H9 (cell line): ENCODE data around the gene USB1. TPM values are rescaled to one million over a fixed set of nuclear protein-coding genes. Genes with fewer than 3 reads are reported as not detected.
A peak's percentile ranks its signal among the peaks of the same experiment; 100 is the strongest.

Source experiments
- DNase-seq: peaks from one replicate; pipeline ENCODE4 v3.0.0-alpha.2; 2017
- H2AFZ ChIP-seq: one replicate; pipeline ENCODE4 v1.6.1; 2013; ENCODE audit warnings: mild to moderate bottlenecking, low read length, control low read depth, moderate library complexity
- H2AK5ac ChIP-seq: 2 replicates; pipeline ENCODE4 v1.6.1; 2013; ENCODE audit warnings: low read length, control low read depth, mixed read lengths; ENCODE audit not compliant: insufficient read length
- H2BK120ac ChIP-seq: one replicate; pipeline ENCODE4 v1.6.1; 2013; ENCODE audit warnings: low read depth, mild to moderate bottlenecking, low read length, control low read depth, inconsistent platforms; ENCODE audit not compliant: poor library complexity, severe bottlenecking
- H2BK12ac ChIP-seq: 2 replicates; pipeline ENCODE4 v1.6.1; 2013; ENCODE audit warnings: low read length, control low read depth, mixed read lengths, low read depth; ENCODE audit not compliant: insufficient read length
- H2BK15ac ChIP-seq: 2 replicates; pipeline ENCODE4 v1.6.1; 2013; ENCODE audit warnings: low read depth, low read length, control low read depth
- H2BK20ac ChIP-seq: one replicate; pipeline ENCODE4 v1.6.1; 2013; ENCODE audit warnings: low read depth, mild to moderate bottlenecking, low read length, control low read depth, inconsistent platforms; ENCODE audit not compliant: poor library complexity, severe bottlenecking
- H2BK5ac ChIP-seq: 2 replicates; pipeline ENCODE4 v1.6.1; 2013; ENCODE audit warnings: low read length, control low read depth, mixed read lengths; ENCODE audit not compliant: insufficient read length
- H3K14ac ChIP-seq: 2 replicates; pipeline ENCODE4 v1.6.1; 2013; ENCODE audit warnings: low read length, control low read depth; ENCODE audit not compliant: insufficient read depth
- H3K18ac ChIP-seq: 2 replicates; pipeline ENCODE4 v1.6.1; 2013; ENCODE audit warnings: low read depth, mild to moderate bottlenecking, mixed read lengths, low read length, control low read depth; ENCODE audit not compliant: insufficient read length
- H3K23ac ChIP-seq: 2 replicates; pipeline ENCODE4 v1.6.1; 2013; ENCODE audit warnings: low read length, control low read depth, mixed read lengths, low read depth; ENCODE audit not compliant: insufficient read length
- H3K23me2 ChIP-seq: 2 replicates; pipeline ENCODE4 v1.6.1; 2013; ENCODE audit warnings: low read depth, mild to moderate bottlenecking, mixed read lengths, low read length, control low read depth; ENCODE audit not compliant: insufficient read length, poor library complexity, severe bottlenecking
- H3K27ac ChIP-seq: 2 replicates; pipeline ENCODE4 v1.5.1; 2013; ENCODE audit warnings: low read length, control low read depth, mixed read lengths, low read depth; ENCODE audit not compliant: insufficient read length
- H3K27me3 ChIP-seq: 2 replicates; pipeline ENCODE4 v1.6.1; 2013; ENCODE audit warnings: low read length, control low read depth, inconsistent platforms; ENCODE audit not compliant: insufficient read depth
- H3K4ac ChIP-seq: 2 replicates; pipeline ENCODE4 v1.6.1; 2013; ENCODE audit warnings: low read depth, mild to moderate bottlenecking, control low read depth, inconsistent platforms, low read length, moderate library complexity
- H3K4me1 ChIP-seq: 2 replicates; pipeline ENCODE4 v1.6.1; 2013; ENCODE audit warnings: low read length, control low read depth, inconsistent platforms; ENCODE audit not compliant: insufficient read depth
- H3K4me2 ChIP-seq: 2 replicates; pipeline ENCODE4 v1.6.1; 2013; ENCODE audit warnings: low read length, control low read depth, mixed read lengths; ENCODE audit not compliant: insufficient read length, insufficient read depth
- H3K56ac ChIP-seq: 2 replicates; pipeline ENCODE4 v1.6.1; 2013; ENCODE audit warnings: low read depth, mild to moderate bottlenecking, mixed read lengths, low read length, control low read depth; ENCODE audit not compliant: insufficient read length
- H3K79me1 ChIP-seq: 2 replicates; pipeline ENCODE4 v1.6.1; 2013; ENCODE audit warnings: low read depth, mild to moderate bottlenecking, moderate library complexity, low read length, control low read depth, inconsistent platforms; ENCODE audit not compliant: insufficient read depth, poor library complexity, severe bottlenecking
- H3K79me2 ChIP-seq: 2 replicates; pipeline ENCODE4 v1.6.1; 2013; ENCODE audit warnings: low read length, control low read depth, inconsistent platforms; ENCODE audit not compliant: insufficient read depth
- H3K9ac ChIP-seq: 2 replicates; pipeline ENCODE4 v1.6.1; 2013; ENCODE audit warnings: low read length, control low read depth, mixed read lengths; ENCODE audit not compliant: insufficient read length; ENCODE audit errors: extremely low read depth
- H3K9me3 ChIP-seq: one replicate; pipeline ENCODE4 v1.6.1; 2013; ENCODE audit warnings: low read depth, low read length, inconsistent platforms; ENCODE audit not compliant: control insufficient read depth
- H3T11ph ChIP-seq: one replicate; pipeline ENCODE4 v1.6.1; 2013; ENCODE audit warnings: mild to moderate bottlenecking, low read length, control low read depth, inconsistent platforms
- H4K20me1 ChIP-seq: one replicate; pipeline ENCODE4 v1.6.1; 2013; ENCODE audit not compliant: control insufficient read depth, insufficient read length, insufficient read depth
- H4K5ac ChIP-seq: 2 replicates; pipeline ENCODE4 v1.6.1; 2013; ENCODE audit warnings: low read depth, mild to moderate bottlenecking, mixed read lengths, low read length, control low read depth; ENCODE audit not compliant: insufficient read length
- H4K8ac ChIP-seq: replicated peaks from 2 replicates; pipeline ENCODE4 v1.6.1; 2013; ENCODE audit warnings: low read length, control low read depth, mixed read lengths, low read depth; ENCODE audit not compliant: insufficient read length
- H4K91ac ChIP-seq: 2 replicates; pipeline ENCODE4 v1.6.1; 2013; ENCODE audit warnings: low read depth, mild to moderate bottlenecking, moderate library complexity, mixed read lengths, low read length, control low read depth; ENCODE audit not compliant: insufficient read length
- H3K27ac Mint-ChIP-seq, 3 experiments: 2 replicates in 2 of 3; 3 replicates in 1 of 3; pipeline ENCODE4 v1.8.0; 2020 to 2021; ENCODE audit warnings: mixed read lengths in 3 of 3, mild to moderate bottlenecking in 1 of 3, moderate library complexity in 1 of 3
- H3K27me3 Mint-ChIP-seq: 2 replicates; pipeline ENCODE4 v1.8.0; 2021; ENCODE audit warnings: low read depth, mild to moderate bottlenecking, moderate library complexity, mixed read lengths
- H3K36me3 Mint-ChIP-seq, 3 experiments: 2 replicates in 2 of 3; 3 replicates in 1 of 3; pipeline ENCODE4 v1.8.0; 2020 to 2021; ENCODE audit warnings: low read depth in 3 of 3, mixed read lengths in 3 of 3; ENCODE audit not compliant: insufficient read depth in 1 of 3
- H3K4me1 Mint-ChIP-seq, 2 experiments: 2 replicates each; pipeline ENCODE4 v1.8.0; 2020; ENCODE audit warnings: mixed read lengths in 2 of 2
- H3K4me3 Mint-ChIP-seq, 2 experiments: 2 replicates in 1 of 2; 3 replicates in 1 of 2; pipeline ENCODE4 v1.8.0; 2020 to 2021; ENCODE audit warnings: mild to moderate bottlenecking in 2 of 2, mixed read lengths in 2 of 2, moderate library complexity in 1 of 2
- H3K9me3 Mint-ChIP-seq, 2 experiments: 2 replicates in 1 of 2; 3 replicates in 1 of 2; pipeline ENCODE4 v1.8.0; 2020; ENCODE audit warnings: mild to moderate bottlenecking in 2 of 2, mixed read lengths in 2 of 2, moderate library complexity in 1 of 2
- WGBS: extraction: QIAGEN DNeasy Blood & Tissue Kit; methylation state at CpG from one replicate; pipeline ENCODE4 v1.1.7; 2013; ENCODE audit warnings: missing lambda C conversion rate, low lambda C conversion rate, mixed read lengths; ENCODE audit not compliant: insufficient read length; ENCODE audit errors: extremely low coverage; 5-methylcytosine and 5-hydroxymethylcytosine counted together
- total RNA-seq: library from RNA; stranded (reverse); gene quantifications from 2 replicates; pipeline ENCODE4 v1.2.1, GENCODE V29; 2021
- TF ChIP-seq, protein P1 (sequence below): fragments of 200-600 bp; sonication (generic); conservative IDR thresholded peaks from 3 replicates; pipeline ENCODE4 v1.8.0; 2021; ENCODE audit warnings: antibody characterized with exemption, mild to moderate bottlenecking

The USB1 gene
- total RNA-seq, 1 experiment from 2014 or later: 65.0 TPM

DNA sequence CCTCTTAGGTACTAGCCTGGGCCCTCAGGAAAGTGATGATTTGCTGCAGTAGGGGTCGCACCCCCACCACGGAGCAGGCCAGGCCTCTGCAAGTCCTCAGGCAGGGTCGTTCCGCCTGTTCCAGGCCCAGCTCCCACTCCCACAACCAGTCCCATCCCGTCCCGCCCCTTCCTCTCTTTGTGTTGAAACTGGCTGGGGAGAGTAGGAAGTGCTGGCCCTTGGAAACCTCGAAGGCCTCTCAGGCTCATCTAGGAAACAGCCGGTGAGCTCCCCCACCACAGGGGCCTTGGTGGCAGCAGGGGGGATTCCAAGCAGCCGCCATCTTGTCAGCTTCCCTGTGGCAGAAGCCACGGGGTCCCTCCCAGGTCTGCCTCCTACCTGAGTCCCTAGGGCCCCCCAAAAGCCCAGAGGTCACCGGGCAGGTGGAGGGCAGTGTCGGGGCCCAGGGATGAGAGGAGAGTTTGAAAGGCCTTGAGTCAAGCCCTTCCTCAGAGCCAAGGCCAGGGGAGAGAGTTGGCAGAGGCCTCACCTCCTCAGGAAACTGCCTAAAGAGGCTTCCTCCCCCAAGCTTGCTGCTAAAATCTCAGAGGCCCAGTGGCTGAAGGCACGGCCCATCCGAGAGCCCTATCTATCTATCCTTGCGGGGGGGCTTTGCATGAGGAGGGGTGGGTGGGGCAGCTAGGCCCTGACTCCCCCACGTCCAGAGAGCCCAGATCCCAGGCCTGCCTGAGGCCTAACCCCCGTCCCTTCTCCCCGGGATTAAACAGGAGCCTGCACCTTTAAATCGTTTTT lies 46.5 kb downstream of the USB1 start:
- Histone ChIP-seq H3K9me3 (no peaks in the 10 kb centered on the region), H3K4me1 (no peaks in the 10 kb centered on the region; the same call in 1 of the 2 replicates), H2BK12ac (no peak overlapping the region), H4K91ac (no peak overlapping the region), H2BK120ac (no peak overlapping the region), H3K18ac (no peak overlapping the region), H2AK5ac (no peak overlapping the region), H3K27me3 (no peaks in the 10 kb centered on the region), H3K14ac (peak overlapping the region; percentile 65; the same call in 1 of the 2 replicates), H3K79me1 (no peaks in the 10 kb centered on the region), H2BK15ac (no peak overlapping the region), H3T11ph (no peak overlapping the region), H3K79me2 (no peaks in the 10 kb centered on the region), H4K8ac (no peak overlapping the region), H4K20me1 (no peaks in the 10 kb centered on the region), H3K27ac (no peak overlapping the region), H3K56ac (no peak overlapping the region), H2AFZ (no peak overlapping the region), H3K23me2 (no peaks in the 10 kb centered on the region), H3K4ac (no peak overlapping the region), H2BK5ac (no peak overlapping the region), H3K4me2 (no peak overlapping the region), H2BK20ac (no peak overlapping the region), H3K23ac (no peak overlapping the region), H3K9ac (no peak overlapping the region), H4K5ac (no peak overlapping the region)
- DNase-seq: peak; percentile 61
- Mint-ChIP-seq H3K4me3 (no peak overlapping the region), H3K36me3 (peaks cover 1 to 27% (median 12%) of the 10 kb centered on the region in 3 experiments), H3K9me3 (peaks cover 6 to 7% of the 10 kb centered on the region in 2 experiments; a peak in 4 of 5 replicates), H3K27me3 (peaks cover 3% of the 10 kb centered on the region; the same call in 1 of the 2 replicates), H3K27ac (peak overlapping the region; percentile 35 to 81 (median 55); a peak in 3 of 7 replicates), H3K4me1 (peaks cover 8 to 25% of the 10 kb centered on the region in 2 experiments)
- WGBS: no CpG with 5 or more reads among the region's 19 CpGs
- TF ChIP-seq, protein P1, sequence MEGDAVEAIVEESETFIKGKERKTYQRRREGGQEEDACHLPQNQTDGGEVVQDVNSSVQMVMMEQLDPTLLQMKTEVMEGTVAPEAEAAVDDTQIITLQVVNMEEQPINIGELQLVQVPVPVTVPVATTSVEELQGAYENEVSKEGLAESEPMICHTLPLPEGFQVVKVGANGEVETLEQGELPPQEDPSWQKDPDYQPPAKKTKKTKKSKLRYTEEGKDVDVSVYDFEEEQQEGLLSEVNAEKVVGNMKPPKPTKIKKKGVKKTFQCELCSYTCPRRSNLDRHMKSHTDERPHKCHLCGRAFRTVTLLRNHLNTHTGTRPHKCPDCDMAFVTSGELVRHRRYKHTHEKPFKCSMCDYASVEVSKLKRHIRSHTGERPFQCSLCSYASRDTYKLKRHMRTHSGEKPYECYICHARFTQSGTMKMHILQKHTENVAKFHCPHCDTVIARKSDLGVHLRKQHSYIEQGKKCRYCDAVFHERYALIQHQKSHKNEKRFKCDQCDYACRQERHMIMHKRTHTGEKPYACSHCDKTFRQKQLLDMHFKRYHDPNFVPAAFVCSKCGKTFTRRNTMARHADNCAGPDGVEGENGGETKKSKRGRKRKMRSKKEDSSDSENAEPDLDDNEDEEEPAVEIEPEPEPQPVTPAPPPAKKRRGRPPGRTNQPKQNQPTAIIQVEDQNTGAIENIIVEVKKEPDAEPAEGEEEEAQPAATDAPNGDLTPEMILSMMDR: no peak
